H9 (cell line): ENCODE results near the gene STAU1. TPM values are rescaled to one million over a fixed set of nuclear protein-coding genes. Genes with fewer than 3 reads are reported as not detected.

Experiments used
- DNase-seq: peaks from one replicate; pipeline ENCODE4 v3.0.0-alpha.2; 2017
- H2AFZ ChIP-seq: one replicate; pipeline ENCODE4 v1.6.1; 2013; ENCODE audit warnings: mild to moderate bottlenecking, low read length, control low read depth, moderate library complexity
- H2AK5ac ChIP-seq: 2 replicates; pipeline ENCODE4 v1.6.1; 2013; ENCODE audit warnings: low read length, control low read depth, mixed read lengths; ENCODE audit not compliant: insufficient read length
- H2BK120ac ChIP-seq: one replicate; pipeline ENCODE4 v1.6.1; 2013; ENCODE audit warnings: low read depth, mild to moderate bottlenecking, low read length, control low read depth, inconsistent platforms; ENCODE audit not compliant: poor library complexity, severe bottlenecking
- H2BK12ac ChIP-seq: 2 replicates; pipeline ENCODE4 v1.6.1; 2013; ENCODE audit warnings: low read length, control low read depth, mixed read lengths, low read depth; ENCODE audit not compliant: insufficient read length
- H2BK15ac ChIP-seq: 2 replicates; pipeline ENCODE4 v1.6.1; 2013; ENCODE audit warnings: low read depth, low read length, control low read depth
- H2BK20ac ChIP-seq: one replicate; pipeline ENCODE4 v1.6.1; 2013; ENCODE audit warnings: low read depth, mild to moderate bottlenecking, low read length, control low read depth, inconsistent platforms; ENCODE audit not compliant: poor library complexity, severe bottlenecking
- H2BK5ac ChIP-seq: 2 replicates; pipeline ENCODE4 v1.6.1; 2013; ENCODE audit warnings: low read length, control low read depth, mixed read lengths; ENCODE audit not compliant: insufficient read length
- H3K14ac ChIP-seq: 2 replicates; pipeline ENCODE4 v1.6.1; 2013; ENCODE audit warnings: low read length, control low read depth; ENCODE audit not compliant: insufficient read depth
- H3K18ac ChIP-seq: 2 replicates; pipeline ENCODE4 v1.6.1; 2013; ENCODE audit warnings: low read depth, mild to moderate bottlenecking, mixed read lengths, low read length, control low read depth; ENCODE audit not compliant: insufficient read length
- H3K23ac ChIP-seq: 2 replicates; pipeline ENCODE4 v1.6.1; 2013; ENCODE audit warnings: low read length, control low read depth, mixed read lengths, low read depth; ENCODE audit not compliant: insufficient read length
- H3K23me2 ChIP-seq: 2 replicates; pipeline ENCODE4 v1.6.1; 2013; ENCODE audit warnings: low read depth, mild to moderate bottlenecking, mixed read lengths, low read length, control low read depth; ENCODE audit not compliant: insufficient read length, poor library complexity, severe bottlenecking
- H3K27ac ChIP-seq: 2 replicates; pipeline ENCODE4 v1.5.1; 2013; ENCODE audit warnings: low read length, control low read depth, mixed read lengths, low read depth; ENCODE audit not compliant: insufficient read length
- H3K27me3 ChIP-seq: 2 replicates; pipeline ENCODE4 v1.6.1; 2013; ENCODE audit warnings: low read length, control low read depth, inconsistent platforms; ENCODE audit not compliant: insufficient read depth
- H3K4ac ChIP-seq: 2 replicates; pipeline ENCODE4 v1.6.1; 2013; ENCODE audit warnings: low read depth, mild to moderate bottlenecking, control low read depth, inconsistent platforms, low read length, moderate library complexity
- H3K4me1 ChIP-seq: 2 replicates; pipeline ENCODE4 v1.6.1; 2013; ENCODE audit warnings: low read length, control low read depth, inconsistent platforms; ENCODE audit not compliant: insufficient read depth
- H3K4me2 ChIP-seq: 2 replicates; pipeline ENCODE4 v1.6.1; 2013; ENCODE audit warnings: low read length, control low read depth, mixed read lengths; ENCODE audit not compliant: insufficient read length, insufficient read depth
- H3K56ac ChIP-seq: 2 replicates; pipeline ENCODE4 v1.6.1; 2013; ENCODE audit warnings: low read depth, mild to moderate bottlenecking, mixed read lengths, low read length, control low read depth; ENCODE audit not compliant: insufficient read length
- H3K79me1 ChIP-seq: 2 replicates; pipeline ENCODE4 v1.6.1; 2013; ENCODE audit warnings: low read depth, mild to moderate bottlenecking, moderate library complexity, low read length, control low read depth, inconsistent platforms; ENCODE audit not compliant: insufficient read depth, poor library complexity, severe bottlenecking
- H3K79me2 ChIP-seq: 2 replicates; pipeline ENCODE4 v1.6.1; 2013; ENCODE audit warnings: low read length, control low read depth, inconsistent platforms; ENCODE audit not compliant: insufficient read depth
- H3K9ac ChIP-seq: 2 replicates; pipeline ENCODE4 v1.6.1; 2013; ENCODE audit warnings: low read length, control low read depth, mixed read lengths; ENCODE audit not compliant: insufficient read length; ENCODE audit errors: extremely low read depth
- H3K9me3 ChIP-seq: one replicate; pipeline ENCODE4 v1.6.1; 2013; ENCODE audit warnings: low read depth, low read length, inconsistent platforms; ENCODE audit not compliant: control insufficient read depth
- H3T11ph ChIP-seq: one replicate; pipeline ENCODE4 v1.6.1; 2013; ENCODE audit warnings: mild to moderate bottlenecking, low read length, control low read depth, inconsistent platforms
- H4K20me1 ChIP-seq: one replicate; pipeline ENCODE4 v1.6.1; 2013; ENCODE audit not compliant: control insufficient read depth, insufficient read length, insufficient read depth
- H4K5ac ChIP-seq: 2 replicates; pipeline ENCODE4 v1.6.1; 2013; ENCODE audit warnings: low read depth, mild to moderate bottlenecking, mixed read lengths, low read length, control low read depth; ENCODE audit not compliant: insufficient read length
- H4K8ac ChIP-seq: replicated peaks from 2 replicates; pipeline ENCODE4 v1.6.1; 2013; ENCODE audit warnings: low read length, control low read depth, mixed read lengths, low read depth; ENCODE audit not compliant: insufficient read length
- H4K91ac ChIP-seq: 2 replicates; pipeline ENCODE4 v1.6.1; 2013; ENCODE audit warnings: low read depth, mild to moderate bottlenecking, moderate library complexity, mixed read lengths, low read length, control low read depth; ENCODE audit not compliant: insufficient read length
- H3K27ac Mint-ChIP-seq, 3 experiments: 2 replicates in 2 of 3; 3 replicates in 1 of 3; pipeline ENCODE4 v1.8.0; 2020 to 2021; ENCODE audit warnings: mixed read lengths in 3 of 3, mild to moderate bottlenecking in 1 of 3, moderate library complexity in 1 of 3
- H3K27me3 Mint-ChIP-seq: 2 replicates; pipeline ENCODE4 v1.8.0; 2021; ENCODE audit warnings: low read depth, mild to moderate bottlenecking, moderate library complexity, mixed read lengths
- H3K36me3 Mint-ChIP-seq, 3 experiments: 2 replicates in 2 of 3; 3 replicates in 1 of 3; pipeline ENCODE4 v1.8.0; 2020 to 2021; ENCODE audit warnings: low read depth in 3 of 3, mixed read lengths in 3 of 3; ENCODE audit not compliant: insufficient read depth in 1 of 3
- H3K4me1 Mint-ChIP-seq, 2 experiments: 2 replicates each; pipeline ENCODE4 v1.8.0; 2020; ENCODE audit warnings: mixed read lengths in 2 of 2
- H3K4me3 Mint-ChIP-seq, 2 experiments: 2 replicates in 1 of 2; 3 replicates in 1 of 2; pipeline ENCODE4 v1.8.0; 2020 to 2021; ENCODE audit warnings: mild to moderate bottlenecking in 2 of 2, mixed read lengths in 2 of 2, moderate library complexity in 1 of 2
- H3K9me3 Mint-ChIP-seq, 2 experiments: 2 replicates in 1 of 2; 3 replicates in 1 of 2; pipeline ENCODE4 v1.8.0; 2020; ENCODE audit warnings: mild to moderate bottlenecking in 2 of 2, mixed read lengths in 2 of 2, moderate library complexity in 1 of 2
- WGBS: extraction: QIAGEN DNeasy Blood & Tissue Kit; methylation state at CpG from one replicate; pipeline ENCODE4 v1.1.7; 2013; ENCODE audit warnings: missing lambda C conversion rate, low lambda C conversion rate, mixed read lengths; ENCODE audit not compliant: insufficient read length; ENCODE audit errors: extremely low coverage; 5-methylcytosine and 5-hydroxymethylcytosine counted together
- total RNA-seq: library from RNA; stranded (reverse); gene quantifications from 2 replicates; pipeline ENCODE4 v1.2.1, GENCODE V29; 2021
- TF ChIP-seq, protein P1 (sequence below): fragments of 200-600 bp; sonication (generic); conservative IDR thresholded peaks from 3 replicates; pipeline ENCODE4 v1.8.0; 2021; ENCODE audit warnings: antibody characterized with exemption, mild to moderate bottlenecking

The STAU1 gene
- total RNA-seq, 1 experiment from 2014 or later: 106 TPM

DNA sequence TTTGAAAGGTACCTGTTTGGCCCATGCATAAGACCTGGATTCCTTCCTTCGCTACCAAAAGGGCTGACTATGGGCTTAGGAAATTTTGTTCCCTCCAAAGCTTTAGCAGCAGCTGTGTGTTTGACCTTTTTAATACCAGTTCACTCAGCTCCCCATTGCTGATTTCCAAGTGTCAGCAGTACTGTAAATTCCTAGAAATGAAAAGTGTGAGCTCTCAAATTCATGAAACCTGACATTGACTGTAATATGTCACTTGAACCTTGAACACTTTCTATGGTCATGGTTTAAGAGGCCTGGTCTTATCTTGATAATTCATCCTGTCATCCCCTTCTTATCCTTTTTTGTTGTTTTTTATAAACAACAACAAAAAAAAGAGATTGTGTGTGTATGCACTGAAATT lies 31.7 kb downstream of the STAU1 start:
- Histone ChIP-seq H4K20me1 (no peaks in the 10 kb centered on the region), H3K4me2 (no peak overlapping the region), H3K56ac (no peak overlapping the region), H3K79me2 (peaks cover 6% of the 10 kb centered on the region), H3K4ac (no peak overlapping the region), H2BK12ac (no peak overlapping the region), H2BK20ac (no peak overlapping the region), H3K14ac (no peak overlapping the region), H2BK5ac (no peak overlapping the region), H2AK5ac (no peak overlapping the region), H2BK15ac (no peak overlapping the region), H3K9ac (no peak overlapping the region), H3K23me2 (no peaks in the 10 kb centered on the region), H3T11ph (no peak overlapping the region), H4K8ac (no peak overlapping the region), H4K5ac (no peak overlapping the region), H3K23ac (no peak overlapping the region), H2BK120ac (no peak overlapping the region), H3K4me1 (no peaks in the 10 kb centered on the region), H3K27ac (no peak overlapping the region), H3K79me1 (peaks cover 11% of the 10 kb centered on the region), H4K91ac (no peak overlapping the region), H3K9me3 (no peaks in the 10 kb centered on the region), H2AFZ (no peak overlapping the region), H3K27me3 (no peaks in the 10 kb centered on the region), H3K18ac (no peak overlapping the region)
- no peaks in the 10 kb centered on the region for H3K27me3 Mint-ChIP-seq
- H3K4me1 Mint-ChIP-seq: no peaks in the 10 kb centered on the region
- no peak overlapping the region for H3K4me3 Mint-ChIP-seq
- WGBS: no CpG with 5 or more reads among the region's 1 CpG
- H3K36me3 Mint-ChIP-seq: peaks cover 2 to 57% (median 17%) of the 10 kb centered on the region in 3 experiments; a peak in 6 of 7 replicates
- no peaks in the 10 kb centered on the region for H3K9me3 Mint-ChIP-seq
- H3K27ac Mint-ChIP-seq: no peak overlapping the region
- DNase-seq: no peak
- TF ChIP-seq, protein P1, sequence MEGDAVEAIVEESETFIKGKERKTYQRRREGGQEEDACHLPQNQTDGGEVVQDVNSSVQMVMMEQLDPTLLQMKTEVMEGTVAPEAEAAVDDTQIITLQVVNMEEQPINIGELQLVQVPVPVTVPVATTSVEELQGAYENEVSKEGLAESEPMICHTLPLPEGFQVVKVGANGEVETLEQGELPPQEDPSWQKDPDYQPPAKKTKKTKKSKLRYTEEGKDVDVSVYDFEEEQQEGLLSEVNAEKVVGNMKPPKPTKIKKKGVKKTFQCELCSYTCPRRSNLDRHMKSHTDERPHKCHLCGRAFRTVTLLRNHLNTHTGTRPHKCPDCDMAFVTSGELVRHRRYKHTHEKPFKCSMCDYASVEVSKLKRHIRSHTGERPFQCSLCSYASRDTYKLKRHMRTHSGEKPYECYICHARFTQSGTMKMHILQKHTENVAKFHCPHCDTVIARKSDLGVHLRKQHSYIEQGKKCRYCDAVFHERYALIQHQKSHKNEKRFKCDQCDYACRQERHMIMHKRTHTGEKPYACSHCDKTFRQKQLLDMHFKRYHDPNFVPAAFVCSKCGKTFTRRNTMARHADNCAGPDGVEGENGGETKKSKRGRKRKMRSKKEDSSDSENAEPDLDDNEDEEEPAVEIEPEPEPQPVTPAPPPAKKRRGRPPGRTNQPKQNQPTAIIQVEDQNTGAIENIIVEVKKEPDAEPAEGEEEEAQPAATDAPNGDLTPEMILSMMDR: no peak
